GM21526 (cell line): Measurements from ENCODE around the gene DCAKD.

Source experiments
- ATAC-seq: cut with Tn5 transposase; IDR thresholded peaks from one replicate; pipeline ENCODE4 v1.9.1; 2021; ENCODE audit warnings: moderate library complexity; ENCODE audit not compliant: unreplicated experiment, low FRiP score

Gene DCAKD

GRCh38 chr17:45006927-45007461 lies 44.4 kb downstream of the DCAKD start:
- ATAC-seq, result no peak

GRCh38 chr17:45005700-45006099 lies 45.7 kb downstream of the DCAKD start:
- no peak for ATAC-seq

- no peak for ATAC-seq
Measured at GRCh38 chr17:45004388-45004787, 47.0 kb downstream of the DCAKD start.

GRCh38 chr17:45003877-45004276 lies 47.6 kb downstream of the DCAKD start:
- ATAC-seq, result no peak

GRCh38 chr17:45001310-45001709 lies 50.1 kb downstream of the DCAKD start:
- no peak for ATAC-seq

GRCh38 chr17:44999433-44999832 lies 52.0 kb downstream of the DCAKD start:
- no peak for ATAC-seq

DNA sequence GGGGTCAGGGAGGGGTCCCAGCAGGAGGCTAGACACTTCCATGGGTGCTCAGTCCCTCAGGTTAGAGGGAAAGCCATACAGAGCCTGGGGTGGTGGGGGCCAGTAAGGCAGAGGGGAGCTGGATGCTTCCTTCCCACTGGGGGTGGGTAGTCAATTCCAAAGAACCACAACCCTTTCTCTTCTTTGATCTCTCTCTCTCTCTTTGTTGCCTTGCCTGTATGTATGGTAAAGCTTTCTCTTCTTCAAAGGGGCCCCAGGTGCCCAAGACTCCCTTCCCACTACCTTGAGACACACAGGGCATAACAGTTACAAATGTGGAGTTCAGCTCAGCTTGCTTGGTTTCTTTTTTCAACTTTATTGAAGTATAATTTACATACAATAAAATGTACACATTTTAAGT lies 52.8 kb downstream of the DCAKD start:
- ATAC-seq, result no peak

- ATAC-seq, result no peak
Measured at GRCh38 chr17:44997733-44998520, 53.5 kb downstream of the DCAKD start.

GRCh38 chr17:44996304-44996703 lies 55.1 kb downstream of the DCAKD start:
- no peak for ATAC-seq

GRCh38 chr17:44995436-44996001 lies 55.9 kb downstream of the DCAKD start:
- ATAC-seq, result no peak

- ATAC-seq, result no peak
Measured at GRCh38 chr17:44992242-44992939, 59.0 kb downstream of the DCAKD start.

- ATAC-seq, result no peak
Measured at GRCh38 chr17:44990994-44991393, 60.4 kb downstream of the DCAKD start.

- no peak for ATAC-seq
Measured at GRCh38 chr17:44989552-44990138, 61.8 kb downstream of the DCAKD start.

DNA sequence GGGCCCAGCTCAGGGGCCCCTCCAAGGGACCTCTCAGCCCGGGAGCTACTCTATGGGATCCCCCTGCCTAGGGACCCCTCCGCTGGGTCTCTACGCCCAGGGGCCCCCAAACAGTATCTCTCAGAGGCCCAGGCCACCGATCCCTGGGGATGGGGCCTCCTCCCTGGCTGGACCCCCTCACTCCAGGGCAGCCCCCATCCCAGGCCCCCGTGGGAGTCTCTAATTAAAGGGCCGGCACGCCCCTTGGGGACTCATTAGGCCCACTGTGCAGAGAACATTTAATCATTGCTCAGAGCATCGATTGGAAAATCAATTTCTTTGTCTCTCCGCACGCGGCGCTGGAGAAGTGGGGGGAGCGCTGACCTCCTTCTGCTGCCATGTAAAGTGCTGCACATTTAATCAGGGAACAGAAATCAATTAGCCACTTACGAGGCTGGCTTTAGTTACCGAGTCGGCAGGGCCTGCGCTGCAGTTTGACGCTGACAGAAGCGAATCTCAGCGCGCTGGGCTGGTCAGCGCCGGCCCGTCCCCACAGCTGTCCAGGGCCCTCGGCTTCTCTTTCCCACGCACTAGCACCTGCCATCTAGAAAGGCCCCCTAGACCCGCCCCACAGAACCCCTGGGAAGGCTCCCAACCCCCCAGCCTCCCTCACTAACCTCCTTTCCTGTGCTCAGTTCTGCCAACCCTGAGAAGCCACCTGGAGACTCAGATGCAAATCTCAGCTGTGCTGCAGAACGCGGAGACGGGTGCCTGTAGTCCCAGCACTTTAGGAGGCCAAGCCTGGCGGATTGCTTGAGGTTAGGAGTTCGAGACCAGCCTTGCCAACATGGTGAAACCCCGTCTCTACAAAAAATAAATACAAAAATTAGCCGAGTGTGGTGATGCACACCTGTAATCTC lies 63.1 kb downstream of the DCAKD start:
- no peak for ATAC-seq

DNA sequence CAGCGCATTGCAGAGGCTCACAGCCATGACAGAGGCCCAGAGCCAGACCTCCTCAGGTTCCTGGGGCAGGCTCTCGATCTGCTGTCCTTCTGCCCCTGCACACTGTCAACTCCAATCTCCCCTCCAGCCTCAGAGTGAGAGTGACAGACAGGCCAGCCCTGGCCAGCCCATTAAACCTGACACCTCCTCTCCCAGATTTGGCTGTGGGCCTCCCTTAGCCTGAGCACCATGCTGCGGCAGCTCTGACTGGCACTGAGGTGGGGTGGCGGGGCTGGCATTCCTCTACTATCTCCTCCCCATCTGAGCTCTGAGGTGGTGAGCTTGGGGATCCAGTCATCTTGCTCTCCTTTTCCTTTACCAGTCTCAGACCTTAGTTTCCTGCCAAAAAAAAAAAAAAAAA lies 67.9 kb downstream of the DCAKD start:
- no peak for ATAC-seq

DNA sequence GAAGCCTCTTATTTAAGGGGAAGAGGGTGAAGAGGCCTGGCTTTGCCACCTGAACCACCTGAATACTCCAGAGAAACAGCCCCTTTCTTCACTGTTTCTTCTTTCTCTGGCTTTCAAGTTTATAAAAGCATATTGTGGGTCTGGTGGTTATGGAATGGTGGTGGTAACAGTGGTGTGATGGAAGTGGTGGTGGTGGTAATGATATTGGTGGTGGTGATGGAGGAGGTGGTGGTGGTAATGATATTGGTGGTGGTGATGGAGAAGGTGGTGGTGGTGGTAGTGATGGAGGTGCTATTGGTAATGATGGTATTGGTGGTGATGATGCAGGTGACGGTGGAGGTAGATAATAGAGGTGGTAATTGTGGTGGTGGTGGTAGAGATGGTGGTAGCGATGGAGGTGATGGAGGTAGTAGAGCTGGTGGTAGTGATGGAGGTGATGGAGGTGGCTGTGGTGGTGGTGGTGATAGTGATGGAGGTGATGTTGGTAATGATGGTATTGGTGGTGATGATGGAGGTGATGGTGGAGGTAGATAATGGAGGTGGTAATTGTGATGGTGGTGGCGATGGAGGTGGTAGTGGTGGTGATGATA lies 69.2 kb downstream of the DCAKD start:
- no peak for ATAC-seq

- ATAC-seq, result no peak
Measured at GRCh38 chr17:44981221-44981968, 70.0 kb downstream of the DCAKD start.

DNA sequence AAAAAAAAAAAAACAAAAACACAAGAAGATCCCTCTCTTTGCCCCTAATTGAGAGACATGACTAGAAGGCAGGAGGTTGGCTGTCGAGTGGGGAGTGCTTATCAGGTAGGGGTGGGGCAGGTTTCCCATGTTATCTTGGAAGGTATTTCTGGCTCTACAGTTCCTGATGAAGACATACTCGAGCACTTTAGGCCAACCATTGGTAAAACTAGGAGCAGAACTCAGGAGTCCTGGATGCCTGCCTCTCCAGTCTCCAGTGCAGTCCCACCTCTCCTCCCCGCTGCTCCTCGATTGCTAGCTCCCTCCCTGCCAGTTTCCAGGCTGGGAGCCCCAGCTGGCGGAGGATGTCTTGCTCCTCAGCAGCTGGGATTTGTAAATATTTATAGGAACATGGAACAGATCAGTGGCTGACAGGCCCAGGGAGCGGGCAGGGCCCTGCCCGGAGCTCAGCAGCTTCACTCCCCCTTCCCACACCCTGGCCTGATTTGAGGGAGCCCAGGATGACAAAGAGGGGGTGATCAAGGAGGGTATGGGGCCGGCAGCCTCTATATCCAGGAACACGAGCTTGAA lies 71.9 kb downstream of the DCAKD start:
- ATAC-seq, result no peak

- ATAC-seq, result no peak
Measured at GRCh38 chr17:44978807-44979206, 72.6 kb downstream of the DCAKD start.
